SU-DHL-6 (cell line): ENCODE measurements around the gene SMC6.

Source experiments
- CTCF ChIP-seq: fragments of 200-600 bp; sonication (generic); IDR thresholded peaks from one replicate; pipeline ENCODE4 v1.5.1; 2017; ENCODE audit warnings: antibody characterized with exemption, mild to moderate bottlenecking, low read length, moderate library complexity; ENCODE audit not compliant: insufficient read depth, poor library complexity, severe bottlenecking
- EZH2phosphoT487 ChIP-seq: fragments of 200-600 bp; sonication (generic), shearing (Covaris generic); conservative IDR thresholded peaks from 2 replicates; pipeline ENCODE4 v1.6.1; 2018; ENCODE audit warnings: mild to moderate bottlenecking, antibody characterized with exemption, low read length, moderate library complexity, mixed read lengths

- TF ChIP-seq CTCF (no peak), EZH2phosphoT487 (no peak)
These were observed 43.7 kb downstream of the SMC6 start for GRCh38 chr2:17709897-17710296.
